IMR-90 (cell line): Measurements from ENCODE around the gene SOX5. TPM values are rescaled to one million over a fixed set of nuclear protein-coding genes. Genes with fewer than 3 reads are reported as not detected.

Source experiments
- ATAC-seq: fragments of 200-7000 bp; cut with Tn5 transposase; 2 replicates; pipeline ENCODE4 v1.9.1; 2020; ENCODE audit warnings: low read depth, mild to moderate bottlenecking, moderate library complexity
- BruUV-seq: library from RNA; stranded (reverse); fragments of 400-500 nt; replicated peaks from 2 replicates; lab custom pipeline; 2021; lab: Mats Ljungman, UMichigan
- CTCF ChIA-PET: fragments of 300-600 bp; formaldehyde crosslinking; extraction: SDS; loops from one replicate; lab custom pipeline; 2021; ENCODE audit warnings: antibody characterized with exemption; lab: Yijun Ruan, JAX
- POLR2A ChIA-PET: fragments of 300-600 bp; sonication (Branson Sonifier 250); formaldehyde crosslinking; loops from one replicate; lab custom pipeline; 2022; ENCODE audit warnings: antibody characterized with exemption; ENCODE audit not compliant: unreplicated experiment; lab: Charles Lee
- DNase-seq: peaks from one replicate; pipeline ENCODE4 v3.0.0; 2013
- H2AFZ ChIP-seq: replicated peaks from 2 replicates; pipeline ENCODE3; 2013; ENCODE audit warnings: low read length, mild to moderate bottlenecking; ENCODE audit not compliant: poor library complexity
- H2AK5ac ChIP-seq: 2 replicates; pipeline ENCODE4 v1.6.1; 2013; ENCODE audit warnings: low read depth, low read length, inconsistent platforms
- H2AK9ac ChIP-seq: replicated peaks from 2 replicates; pipeline ENCODE3; 2013; ENCODE audit warnings: mild to moderate bottlenecking, low read depth, low read length, moderate library complexity; ENCODE audit not compliant: poor library complexity
- H2BK120ac ChIP-seq: 2 replicates; pipeline ENCODE4 v1.6.1; 2013; ENCODE audit warnings: low read depth, low read length, inconsistent platforms
- H2BK15ac ChIP-seq: 3 replicates; pipeline ENCODE4 v1.6.1; 2013; ENCODE audit warnings: low read depth, low read length, inconsistent platforms
- H2BK20ac ChIP-seq: 2 replicates; pipeline ENCODE4 v1.6.1; 2013; ENCODE audit warnings: low read depth, mild to moderate bottlenecking, inconsistent platforms, low read length, moderate library complexity
- H2BK5ac ChIP-seq: 2 replicates; pipeline ENCODE4 v1.6.1; 2013; ENCODE audit warnings: mild to moderate bottlenecking, low read depth, low read length, inconsistent platforms; ENCODE audit not compliant: poor library complexity, severe bottlenecking
- H3K14ac ChIP-seq: replicated peaks from 2 replicates; pipeline ENCODE4 v1.6.1; 2013; ENCODE audit warnings: low read depth, low read length, inconsistent platforms
- H3K18ac ChIP-seq: 2 replicates; pipeline ENCODE4 v1.6.1; 2013; ENCODE audit warnings: low read depth, low read length, control low read depth
- H3K23ac ChIP-seq: 2 replicates; pipeline ENCODE4 v1.6.1; 2013; ENCODE audit warnings: low read depth, low read length, inconsistent platforms
- H3K27ac ChIP-seq: 2 replicates; pipeline ENCODE4 v1.5.1; 2013; ENCODE audit warnings: mild to moderate bottlenecking, control low read depth, low read length; ENCODE audit not compliant: insufficient read depth
- H3K27me3 ChIP-seq: 2 replicates; pipeline ENCODE4 v1.6.1; 2013; ENCODE audit warnings: low read length; ENCODE audit not compliant: control insufficient read depth, insufficient read depth
- H3K36me3 ChIP-seq: 2 replicates; pipeline ENCODE4 v1.6.1; 2013; ENCODE audit warnings: low read length, mixed read lengths; ENCODE audit not compliant: control insufficient read depth, insufficient read depth
- H3K4ac ChIP-seq: 2 replicates; pipeline ENCODE4 v1.6.1; 2013; ENCODE audit warnings: low read depth, low read length, inconsistent platforms
- H3K4me1 ChIP-seq: 2 replicates; pipeline ENCODE4 v1.6.1; 2013; ENCODE audit warnings: low read length, mixed read lengths; ENCODE audit not compliant: control insufficient read depth, insufficient read depth
- H3K4me2 ChIP-seq: 2 replicates; pipeline ENCODE4 v1.6.1; 2013; ENCODE audit warnings: low read depth, mild to moderate bottlenecking, control low read depth, low read length, moderate library complexity
- H3K4me3 ChIP-seq: 2 replicates; pipeline ENCODE4 v1.5.1; 2013; ENCODE audit warnings: low read depth, mild to moderate bottlenecking, control low read depth, low read length, moderate library complexity; ENCODE audit not compliant: insufficient read depth
- H3K56ac ChIP-seq: 2 replicates; pipeline ENCODE4 v1.6.1; 2013; ENCODE audit warnings: low read length, inconsistent platforms; ENCODE audit not compliant: insufficient read depth; ENCODE audit errors: extremely low read depth
- H3K79me1 ChIP-seq, 2 experiments: 2 replicates each; pipeline ENCODE4 v1.6.1; 2013; ENCODE audit warnings: low read length in 2 of 2, inconsistent platforms in 1 of 2, low read depth in 1 of 2
- H3K9ac ChIP-seq: 2 replicates; pipeline ENCODE4 v1.6.1; 2013; ENCODE audit warnings: low read depth, low read length, control low read depth
- H3K9me1 ChIP-seq: 2 replicates; pipeline ENCODE4 v1.6.1; 2013; ENCODE audit warnings: low read length, inconsistent platforms; ENCODE audit not compliant: insufficient read depth
- H3K9me3 ChIP-seq: 2 replicates; pipeline ENCODE4 v1.6.1; 2013; ENCODE audit warnings: low read length; ENCODE audit not compliant: control insufficient read depth, insufficient read depth
- H4K20me1 ChIP-seq: 2 replicates; pipeline ENCODE4 v1.6.1; 2013; ENCODE audit warnings: low read length, inconsistent platforms; ENCODE audit not compliant: insufficient read depth
- H4K5ac ChIP-seq: 2 replicates; pipeline ENCODE4 v1.6.1; 2013; ENCODE audit warnings: mild to moderate bottlenecking, low read depth, low read length, control low read depth
- H4K8ac ChIP-seq, 2 experiments: 2 replicates each; pipeline ENCODE4 v1.6.1; 2013; ENCODE audit warnings: low read depth in 2 of 2, low read length in 2 of 2, control low read depth in 1 of 2, inconsistent platforms in 1 of 2
- H4K91ac ChIP-seq: 2 replicates; pipeline ENCODE4 v1.6.1; 2013; ENCODE audit warnings: low read depth, low read length, inconsistent platforms; ENCODE audit not compliant: insufficient read depth
- BHLHE40 ChIP-seq: fragments of 150-350 bp; IDR thresholded peaks from 2 replicates; pipeline ENCODE4 v1.6.1; 2016; ENCODE audit warnings: mild to moderate bottlenecking, low read depth, low read length
- CHD1 ChIP-seq: IDR thresholded peaks from 2 replicates; pipeline ENCODE4 v1.6.1; 2012; ENCODE audit warnings: low read depth, low read length, improper control_type of control experiment
- FOS ChIP-seq: fragments of 150-350 bp; IDR thresholded peaks from 2 replicates; pipeline ENCODE4 v1.6.1; 2016; ENCODE audit warnings: low read depth, low read length
- MAFK ChIP-seq: IDR thresholded peaks from 2 replicates; pipeline ENCODE4 v1.6.1; 2012; ENCODE audit warnings: low read depth, low read length, improper control_type of control experiment
- MAZ ChIP-seq: IDR thresholded peaks from 2 replicates; pipeline ENCODE4 v1.6.1; 2012; ENCODE audit warnings: low read depth, mild to moderate bottlenecking, low read length, improper control_type of control experiment, moderate library complexity, borderline replicate concordance
- NFE2L2 ChIP-seq: fragments of 150-350 bp; IDR thresholded peaks from 2 replicates; pipeline ENCODE4 v1.6.1; 2016; ENCODE audit warnings: low read depth, mild to moderate bottlenecking, low read length
- POLR2A ChIP-seq: IDR thresholded peaks from 2 replicates; pipeline ENCODE4 v1.6.1; 2012; ENCODE audit warnings: mild to moderate bottlenecking, low read depth, low read length
- RCOR1 ChIP-seq: IDR thresholded peaks from 2 replicates; pipeline ENCODE4 v1.6.1; 2012; ENCODE audit warnings: mild to moderate bottlenecking, low read length, improper control_type of control experiment; ENCODE audit not compliant: insufficient replicate concordance
- RFX5 ChIP-seq: IDR thresholded peaks from 2 replicates; pipeline ENCODE4 v1.8.0; 2012; ENCODE audit warnings: low read depth, mild to moderate bottlenecking, low read length, moderate library complexity
- USF2 ChIP-seq: fragments of 150-350 bp; IDR thresholded peaks from 2 replicates; pipeline ENCODE4 v1.6.1; 2017; ENCODE audit warnings: mild to moderate bottlenecking, antibody characterized with exemption, low read length, low read depth
- WGBS, 2 experiments: methylation state at CpG; one replicate each; pipeline versions ENCODE4 v1.1.5 to v1.1.7; 2013; ENCODE audit warnings: missing lambda C conversion rate in 2 of 2; ENCODE audit not compliant: insufficient read length in 1 of 2; ENCODE audit errors: extremely low coverage in 2 of 2; 5-methylcytosine and 5-hydroxymethylcytosine counted together
- dilution Hi-C: fragments of 300-500 bp; cut with HindIII; formaldehyde crosslinking; loops from one replicate; pipeline ENCODE4 v1.14.3; 2018; ENCODE audit warnings: low sequenced_read_pairs; ENCODE audit not compliant: unreplicated experiment
- in situ Hi-C: fragments of 300-500 bp; cut with MboI; formaldehyde crosslinking; loops from 3 replicates; pipeline ENCODE4 v1.14.3; 2019; ENCODE audit warnings: low sequenced_read_pairs, inconsistent platforms, mixed read lengths
- intact Hi-C: fragments of 100-400 bp; cut with micrococcal nuclease; formaldehyde crosslinking; loops from 2 replicates; pipeline ENCODE4 v1.10.0; 2022
- polyA plus RNA-seq, 3 experiments: library from polyadenylated mRNA; depleted of rRNA; stranded (reverse); fragments of >200 nt; gene quantifications; 2 replicates each; pipeline ENCODE4 v1.2.3, GENCODE V29; 2012; ENCODE audit warnings: low replicate concordance in 1 of 3
- total RNA-seq: library from RNA; depleted of rRNA; stranded (reverse); fragments of >200 nt; gene quantifications from 2 replicates; pipeline ENCODE4 v1.2.3, GENCODE V29; 2012

The SOX5 gene
- total and polyA plus RNA-seq, 2 of the 4 experiments (the other 2 are of a cell fraction): 1.1 to 13.1 TPM

GRCh38 chr12:23488130-23488529 is 461.3 kb downstream of the SOX5 start:
- Histone ChIP-seq H3K4me2 (no peak overlapping the region), H4K91ac (no peak overlapping the region), H3K4ac (no peak overlapping the region), H3K4me3 (no peak overlapping the region), H3K56ac (no peak overlapping the region), H3K9me1 (no peaks in the 10 kb centered on the region), H4K5ac (no peak overlapping the region), H4K20me1 (no peaks in the 10 kb centered on the region), H4K8ac (no peak overlapping the region), H3K27ac (no peak overlapping the region), H2AFZ (no peak overlapping the region), H2AK9ac (no peak overlapping the region), H3K79me1 (no peaks in the 10 kb centered on the region), H2BK15ac (no peak overlapping the region), H2BK20ac (no peak overlapping the region), H2BK5ac (no peak overlapping the region), H3K18ac (no peak overlapping the region), H3K23ac (no peak overlapping the region), H2BK120ac (no peak overlapping the region), H3K27me3 (no peaks in the 10 kb centered on the region), H3K9ac (no peak overlapping the region), H3K4me1 (no peaks in the 10 kb centered on the region), H3K9me3 (no peaks in the 10 kb centered on the region; the same call in 1 of the 2 replicates), H3K36me3 (no peaks in the 10 kb centered on the region), H2AK5ac (no peak overlapping the region), H3K14ac (no peak overlapping the region)
- WGBS, 2 experiments: no CpG with 5 or more reads among the region's 2 CpGs
- in situ Hi-C loops (no loop called here), intact Hi-C loops (no loop called here), dilution Hi-C loops (no loop called here)
- ChIA-PET POLR2A (no interaction called here), CTCF (no interaction called here)
- BruUV-seq: no TSS peak
- no peak for DNase-seq
- TF ChIP-seq MAFK (no peak), MAZ (no peak), RCOR1 (no peak), NFE2L2 (no peak), RFX5 (no peak), BHLHE40 (no peak), CHD1 (no peak), FOS (no peak), POLR2A (no peak), USF2 (no peak)
- ATAC-seq: no peak
